Hepatic stellate cell (primary cell): ENCODE data around the gene AGTRAP.

Source experiments
- DNase-seq: peaks from one replicate; pipeline ENCODE4 v3.0.0; 2011; ENCODE audit warnings: low spot score

AGTRAP gene

GRCh38 chr1:11736746-11737639 lies 1.1 kb downstream of the AGTRAP start:
- DNase-seq, result peak; percentile 62

GRCh38 chr1:11738096-11738495 lies 2.2 kb downstream of the AGTRAP start:
- DNase-seq, result no peak

GRCh38 chr1:11738783-11739182 lies 2.8 kb downstream of the AGTRAP start:
- no peak for DNase-seq

GRCh38 chr1:11740258-11741192 lies 4.6 kb downstream of the AGTRAP start:
- no peak for DNase-seq

GRCh38 chr1:11741482-11741881 lies 5.5 kb downstream of the AGTRAP start:
- DNase-seq, result no peak

- no peak for DNase-seq
These were observed 6.1 kb downstream of the AGTRAP start for GRCh38 chr1:11741919-11742558.

GRCh38 chr1:11744287-11744686 lies 8.4 kb downstream of the AGTRAP start:
- DNase-seq, result no peak

GRCh38 chr1:11746092-11746491 lies 10.2 kb downstream of the AGTRAP start:
- no peak for DNase-seq

GRCh38 chr1:11746795-11747487 lies 11.0 kb downstream of the AGTRAP start:
- DNase-seq, result no peak

GRCh38 chr1:11748294-11749202 lies 12.6 kb downstream of the AGTRAP start:
- no peak for DNase-seq

- DNase-seq, result peak; percentile 65
These were observed 13.3 kb downstream of the AGTRAP start for GRCh38 chr1:11749203-11749689.

- no peak for DNase-seq
These were observed 14.1 kb downstream of the AGTRAP start for GRCh38 chr1:11749996-11750395.

GRCh38 chr1:11751087-11751486 lies 15.2 kb downstream of the AGTRAP start:
- no peak for DNase-seq

GRCh38 chr1:11752359-11753088 lies 16.6 kb downstream of the AGTRAP start:
- no peak for DNase-seq

GRCh38 chr1:11753555-11754208 lies 17.7 kb downstream of the AGTRAP start:
- DNase-seq, result peak; percentile 46

GRCh38 chr1:11757047-11757446 lies 21.1 kb downstream of the AGTRAP start:
- DNase-seq, result no peak

- DNase-seq, result no peak
These were observed 23.9 kb downstream of the AGTRAP start for GRCh38 chr1:11759791-11760190.

GRCh38 chr1:11761285-11761684 lies 25.3 kb downstream of the AGTRAP start:
- DNase-seq, result no peak

- no peak for DNase-seq
These were observed 26.1 kb downstream of the AGTRAP start, which contains the start of gene C1orf167 for GRCh38 chr1:11761988-11762406. Gene C1orf167, plus strand, starts transcription at chr1:11762193. Its CDS starts 2,208 bp downstream, at chr1:11764401.
